GM23338 (cell line): ENCODE results near the gene UBQLNL. TPM values are rescaled to one million over a fixed set of nuclear protein-coding genes. Genes with fewer than 3 reads are reported as not detected.

ENCODE experiments used
- ATAC-seq: fragments of 200-7000 bp; cut with Tn5 transposase; 3 replicates; pipeline ENCODE4 v1.9.1; 2020
- DNase-seq: peaks from one replicate; pipeline ENCODE4 v3.0.0-alpha.2; 2015; ENCODE audit warnings: low spot score
- H2AFZ ChIP-seq: fragments of 200-600 bp; sonication (generic); 2 replicates; pipeline ENCODE4 v1.8.0; 2016; ENCODE audit warnings: antibody characterized with exemption, mild to moderate bottlenecking, moderate library complexity
- H3F3A ChIP-seq: fragments of 200-600 bp; sonication (generic); replicated peaks from 2 replicates; pipeline ENCODE4 v1.8.0; 2017; ENCODE audit warnings: antibody characterized with exemption, mixed run types, low read depth
- H3K27ac ChIP-seq: fragments of 200-600 bp; sonication (generic); 2 replicates; pipeline ENCODE4 v1.6.1; 2016; ENCODE audit warnings: low read depth
- H3K27me3 ChIP-seq: fragments of 200-600 bp; sonication (generic); 2 replicates; pipeline ENCODE4 v1.8.0; 2016; ENCODE audit warnings: mild to moderate bottlenecking, mixed run types, moderate library complexity; ENCODE audit not compliant: insufficient read depth
- H3K36me3 ChIP-seq: fragments of 200-600 bp; sonication (generic); 2 replicates; pipeline ENCODE4 v1.8.0; 2016; ENCODE audit warnings: mild to moderate bottlenecking; ENCODE audit not compliant: insufficient read depth
- H3K4me1 ChIP-seq: fragments of 200-600 bp; sonication (generic); 2 replicates; pipeline ENCODE4 v1.8.0; 2016; ENCODE audit warnings: mild to moderate bottlenecking, moderate library complexity; ENCODE audit not compliant: insufficient read depth
- H3K4me2 ChIP-seq: fragments of 200-600 bp; sonication (generic); 2 replicates; pipeline ENCODE4 v1.7.1; 2017; ENCODE audit warnings: mixed run types
- H3K4me3 ChIP-seq: fragments of 200-600 bp; sonication (generic); 2 replicates; pipeline ENCODE4 v1.6.1; 2016; ENCODE audit warnings: mixed run types
- H3K79me2 ChIP-seq: fragments of 200-600 bp; sonication (generic); replicated peaks from 2 replicates; pipeline ENCODE4 v1.8.0; 2017; ENCODE audit warnings: mild to moderate bottlenecking; ENCODE audit not compliant: insufficient read depth
- H3K9me2 ChIP-seq: fragments of 200-600 bp; sonication (generic); 2 replicates; pipeline ENCODE4 v1.8.0; 2017; ENCODE audit not compliant: insufficient read depth
- H4K20me1 ChIP-seq: fragments of 200-600 bp; sonication (generic); replicated peaks from 2 replicates; pipeline ENCODE4 v1.8.0; 2017; ENCODE audit warnings: mild to moderate bottlenecking; ENCODE audit not compliant: insufficient read depth
- H3K27ac Mint-ChIP-seq: 2 replicates; pipeline ENCODE4 v1.8.0; 2020; ENCODE audit warnings: inconsistent platforms, mild to moderate bottlenecking, moderate library complexity, mixed read lengths
- H3K27me3 Mint-ChIP-seq: 3 replicates; pipeline ENCODE4 v1.8.0; 2022; ENCODE audit warnings: low read depth, mild to moderate bottlenecking, moderate library complexity, mixed read lengths, inconsistent platforms; ENCODE audit not compliant: insufficient read depth, poor library complexity
- H3K36me3 Mint-ChIP-seq: 3 replicates; pipeline ENCODE4 v1.8.0; 2021; ENCODE audit warnings: low read depth, mild to moderate bottlenecking, inconsistent platforms, moderate library complexity, mixed read lengths
- H3K4me1 Mint-ChIP-seq: 3 replicates; pipeline ENCODE4 v1.8.0; 2020; ENCODE audit warnings: mild to moderate bottlenecking, inconsistent platforms, mixed read lengths
- H3K4me3 Mint-ChIP-seq: 3 replicates; pipeline ENCODE4 v1.8.0; 2021; ENCODE audit warnings: moderate library complexity, mild to moderate bottlenecking, inconsistent platforms, mixed read lengths
- H3K9me3 Mint-ChIP-seq: 3 replicates; pipeline ENCODE4 v1.8.0; 2020; ENCODE audit warnings: moderate library complexity, mild to moderate bottlenecking, inconsistent platforms, mixed read lengths
- CREB1 ChIP-seq: fragments of 250-450 bp; sonication (Bioruptor Pico); IDR thresholded peaks from 2 replicates; pipeline ENCODE4 v1.5.0; 2020; ENCODE audit warnings: low read depth, mild to moderate bottlenecking, moderate library complexity
- EZH2 ChIP-seq: fragments of 200-600 bp; sonication (generic); IDR thresholded peaks from one replicate; pipeline ENCODE4 v1.8.0; 2017; ENCODE audit warnings: antibody characterized with exemption, mild to moderate bottlenecking, low read depth; ENCODE audit not compliant: unreplicated experiment
- JUNB ChIP-seq: IDR thresholded peaks from one replicate; pipeline ENCODE4 v1.6.1; 2016; ENCODE audit warnings: antibody characterized with exemption; ENCODE audit not compliant: unreplicated experiment
- NANOG ChIP-seq: IDR thresholded peaks from 2 replicates; pipeline ENCODE4 v1.6.1; 2016; ENCODE audit warnings: antibody characterized with exemption, borderline replicate concordance
- POLR2AphosphoS5 ChIP-seq: IDR thresholded peaks from 2 replicates; pipeline ENCODE4 v1.6.1; 2016; ENCODE audit warnings: antibody characterized with exemption, low read depth
- STAT1 ChIP-seq: IDR thresholded peaks from one replicate; pipeline ENCODE4 v1.6.1; 2016; ENCODE audit warnings: antibody characterized with exemption; ENCODE audit not compliant: unreplicated experiment
- ZNF114 ChIP-seq: fragments of 250-450 bp; sonication (Bioruptor Pico); IDR thresholded peaks from 2 replicates; pipeline ENCODE4 v1.5.0; 2020; ENCODE audit warnings: mild to moderate bottlenecking, moderate library complexity
- ZNF331 ChIP-seq: fragments of 250-450 bp; sonication (Bioruptor Pico); IDR thresholded peaks from 2 replicates; pipeline ENCODE4 v1.5.0; 2020; ENCODE audit warnings: low read depth, mild to moderate bottlenecking, moderate library complexity
- polyA plus RNA-seq: library from polyadenylated mRNA; unstranded; fragments of >200 nt; fragmentation: Nextera tagmentation; extraction: Ambion mirVana; gene quantifications from 2 replicates; pipeline ENCODE4 v1.2.1, GENCODE V29; 2016
- total RNA-seq: library from RNA; depleted of rRNA; stranded (reverse); fragments of >200 nt; shearing (Covaris generic); gene quantifications from 2 replicates; pipeline ENCODE4 v1.2.3, GENCODE V29; 2014
- TF ChIP-seq, protein P1 (sequence below): IDR thresholded peaks from one replicate; pipeline ENCODE4 v1.6.1; 2018; ENCODE audit warnings: antibody characterized with exemption; ENCODE audit not compliant: unreplicated experiment
- TF ChIP-seq, protein P2 (sequence below): fragments of 250-450 bp; sonication (Bioruptor Pico); IDR thresholded peaks from 2 replicates; pipeline ENCODE4 v1.5.0; 2020; ENCODE audit warnings: mild to moderate bottlenecking, moderate library complexity
- TF ChIP-seq, protein P3 (sequence below): IDR thresholded peaks from 2 replicates; pipeline ENCODE4 v1.6.1; 2016; ENCODE audit warnings: antibody characterized with exemption

The UBQLNL gene
- total and polyA plus RNA-seq, 2 experiments from 2014 or later: 0.52 TPM; not detected in 1

DNA sequence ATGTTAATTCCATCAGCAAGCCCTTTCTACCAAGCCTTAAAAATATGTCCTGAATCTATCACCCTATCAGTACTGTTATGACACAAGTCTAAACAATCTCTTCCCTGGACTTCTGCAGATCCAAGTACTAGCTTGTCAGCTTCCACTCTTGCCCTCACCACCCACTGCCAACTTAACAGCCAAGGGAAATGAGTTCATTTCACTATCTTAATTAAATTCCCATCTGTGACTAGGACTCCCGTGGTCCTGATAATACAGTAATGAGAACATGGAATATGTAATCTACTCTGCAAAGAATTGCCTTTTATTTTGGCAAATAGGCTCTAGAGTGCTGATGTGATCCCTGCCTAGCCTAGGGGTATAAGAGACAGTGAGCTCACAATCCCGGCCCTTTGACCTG, 16.8 kb downstream of the UBQLNL start:
- Histone ChIP-seq H3K4me3 (no peak overlapping the region), H2AFZ (no peak overlapping the region), H3K27me3 (no peaks in the 10 kb centered on the region), H3F3A (no peaks in the 10 kb centered on the region), H3K9me2 (0 out of 2 replicates have a peak, but pooled peaks cover 4% of the 10 kb centered on the region), H3K4me1 (no peaks in the 10 kb centered on the region), H3K36me3 (no peaks in the 10 kb centered on the region), H3K4me2 (no peak overlapping the region), H3K27ac (no peak overlapping the region), H4K20me1 (no peaks in the 10 kb centered on the region), H3K79me2 (no peaks in the 10 kb centered on the region)
- no peaks in the 10 kb centered on the region for H3K36me3 Mint-ChIP-seq
- ATAC-seq (no peak), DNase-seq (no peak)
- H3K27me3 Mint-ChIP-seq: peaks cover 4% of the 10 kb centered on the region
- no peaks in the 10 kb centered on the region for H3K9me3 Mint-ChIP-seq
- no peak overlapping the region for H3K27ac Mint-ChIP-seq
- no peak overlapping the region for H3K4me3 Mint-ChIP-seq
- TF ChIP-seq EZH2 (no peak), ZNF114 (no peak), STAT1 (no peak), NANOG (no peak), JUNB (no peak), ZNF331 (CRISPR knock-in tag) (no peak), CREB1 (CRISPR knock-in tag) (no peak), POLR2AphosphoS5 (no peak)
- TF ChIP-seq, protein P1, sequence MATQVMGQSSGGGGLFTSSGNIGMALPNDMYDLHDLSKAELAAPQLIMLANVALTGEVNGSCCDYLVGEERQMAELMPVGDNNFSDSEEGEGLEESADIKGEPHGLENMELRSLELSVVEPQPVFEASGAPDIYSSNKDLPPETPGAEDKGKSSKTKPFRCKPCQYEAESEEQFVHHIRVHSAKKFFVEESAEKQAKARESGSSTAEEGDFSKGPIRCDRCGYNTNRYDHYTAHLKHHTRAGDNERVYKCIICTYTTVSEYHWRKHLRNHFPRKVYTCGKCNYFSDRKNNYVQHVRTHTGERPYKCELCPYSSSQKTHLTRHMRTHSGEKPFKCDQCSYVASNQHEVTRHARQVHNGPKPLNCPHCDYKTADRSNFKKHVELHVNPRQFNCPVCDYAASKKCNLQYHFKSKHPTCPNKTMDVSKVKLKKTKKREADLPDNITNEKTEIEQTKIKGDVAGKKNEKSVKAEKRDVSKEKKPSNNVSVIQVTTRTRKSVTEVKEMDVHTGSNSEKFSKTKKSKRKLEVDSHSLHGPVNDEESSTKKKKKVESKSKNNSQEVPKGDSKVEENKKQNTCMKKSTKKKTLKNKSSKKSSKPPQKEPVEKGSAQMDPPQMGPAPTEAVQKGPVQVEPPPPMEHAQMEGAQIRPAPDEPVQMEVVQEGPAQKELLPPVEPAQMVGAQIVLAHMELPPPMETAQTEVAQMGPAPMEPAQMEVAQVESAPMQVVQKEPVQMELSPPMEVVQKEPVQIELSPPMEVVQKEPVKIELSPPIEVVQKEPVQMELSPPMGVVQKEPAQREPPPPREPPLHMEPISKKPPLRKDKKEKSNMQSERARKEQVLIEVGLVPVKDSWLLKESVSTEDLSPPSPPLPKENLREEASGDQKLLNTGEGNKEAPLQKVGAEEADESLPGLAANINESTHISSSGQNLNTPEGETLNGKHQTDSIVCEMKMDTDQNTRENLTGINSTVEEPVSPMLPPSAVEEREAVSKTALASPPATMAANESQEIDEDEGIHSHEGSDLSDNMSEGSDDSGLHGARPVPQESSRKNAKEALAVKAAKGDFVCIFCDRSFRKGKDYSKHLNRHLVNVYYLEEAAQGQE: no peak
- TF ChIP-seq, protein P2, sequence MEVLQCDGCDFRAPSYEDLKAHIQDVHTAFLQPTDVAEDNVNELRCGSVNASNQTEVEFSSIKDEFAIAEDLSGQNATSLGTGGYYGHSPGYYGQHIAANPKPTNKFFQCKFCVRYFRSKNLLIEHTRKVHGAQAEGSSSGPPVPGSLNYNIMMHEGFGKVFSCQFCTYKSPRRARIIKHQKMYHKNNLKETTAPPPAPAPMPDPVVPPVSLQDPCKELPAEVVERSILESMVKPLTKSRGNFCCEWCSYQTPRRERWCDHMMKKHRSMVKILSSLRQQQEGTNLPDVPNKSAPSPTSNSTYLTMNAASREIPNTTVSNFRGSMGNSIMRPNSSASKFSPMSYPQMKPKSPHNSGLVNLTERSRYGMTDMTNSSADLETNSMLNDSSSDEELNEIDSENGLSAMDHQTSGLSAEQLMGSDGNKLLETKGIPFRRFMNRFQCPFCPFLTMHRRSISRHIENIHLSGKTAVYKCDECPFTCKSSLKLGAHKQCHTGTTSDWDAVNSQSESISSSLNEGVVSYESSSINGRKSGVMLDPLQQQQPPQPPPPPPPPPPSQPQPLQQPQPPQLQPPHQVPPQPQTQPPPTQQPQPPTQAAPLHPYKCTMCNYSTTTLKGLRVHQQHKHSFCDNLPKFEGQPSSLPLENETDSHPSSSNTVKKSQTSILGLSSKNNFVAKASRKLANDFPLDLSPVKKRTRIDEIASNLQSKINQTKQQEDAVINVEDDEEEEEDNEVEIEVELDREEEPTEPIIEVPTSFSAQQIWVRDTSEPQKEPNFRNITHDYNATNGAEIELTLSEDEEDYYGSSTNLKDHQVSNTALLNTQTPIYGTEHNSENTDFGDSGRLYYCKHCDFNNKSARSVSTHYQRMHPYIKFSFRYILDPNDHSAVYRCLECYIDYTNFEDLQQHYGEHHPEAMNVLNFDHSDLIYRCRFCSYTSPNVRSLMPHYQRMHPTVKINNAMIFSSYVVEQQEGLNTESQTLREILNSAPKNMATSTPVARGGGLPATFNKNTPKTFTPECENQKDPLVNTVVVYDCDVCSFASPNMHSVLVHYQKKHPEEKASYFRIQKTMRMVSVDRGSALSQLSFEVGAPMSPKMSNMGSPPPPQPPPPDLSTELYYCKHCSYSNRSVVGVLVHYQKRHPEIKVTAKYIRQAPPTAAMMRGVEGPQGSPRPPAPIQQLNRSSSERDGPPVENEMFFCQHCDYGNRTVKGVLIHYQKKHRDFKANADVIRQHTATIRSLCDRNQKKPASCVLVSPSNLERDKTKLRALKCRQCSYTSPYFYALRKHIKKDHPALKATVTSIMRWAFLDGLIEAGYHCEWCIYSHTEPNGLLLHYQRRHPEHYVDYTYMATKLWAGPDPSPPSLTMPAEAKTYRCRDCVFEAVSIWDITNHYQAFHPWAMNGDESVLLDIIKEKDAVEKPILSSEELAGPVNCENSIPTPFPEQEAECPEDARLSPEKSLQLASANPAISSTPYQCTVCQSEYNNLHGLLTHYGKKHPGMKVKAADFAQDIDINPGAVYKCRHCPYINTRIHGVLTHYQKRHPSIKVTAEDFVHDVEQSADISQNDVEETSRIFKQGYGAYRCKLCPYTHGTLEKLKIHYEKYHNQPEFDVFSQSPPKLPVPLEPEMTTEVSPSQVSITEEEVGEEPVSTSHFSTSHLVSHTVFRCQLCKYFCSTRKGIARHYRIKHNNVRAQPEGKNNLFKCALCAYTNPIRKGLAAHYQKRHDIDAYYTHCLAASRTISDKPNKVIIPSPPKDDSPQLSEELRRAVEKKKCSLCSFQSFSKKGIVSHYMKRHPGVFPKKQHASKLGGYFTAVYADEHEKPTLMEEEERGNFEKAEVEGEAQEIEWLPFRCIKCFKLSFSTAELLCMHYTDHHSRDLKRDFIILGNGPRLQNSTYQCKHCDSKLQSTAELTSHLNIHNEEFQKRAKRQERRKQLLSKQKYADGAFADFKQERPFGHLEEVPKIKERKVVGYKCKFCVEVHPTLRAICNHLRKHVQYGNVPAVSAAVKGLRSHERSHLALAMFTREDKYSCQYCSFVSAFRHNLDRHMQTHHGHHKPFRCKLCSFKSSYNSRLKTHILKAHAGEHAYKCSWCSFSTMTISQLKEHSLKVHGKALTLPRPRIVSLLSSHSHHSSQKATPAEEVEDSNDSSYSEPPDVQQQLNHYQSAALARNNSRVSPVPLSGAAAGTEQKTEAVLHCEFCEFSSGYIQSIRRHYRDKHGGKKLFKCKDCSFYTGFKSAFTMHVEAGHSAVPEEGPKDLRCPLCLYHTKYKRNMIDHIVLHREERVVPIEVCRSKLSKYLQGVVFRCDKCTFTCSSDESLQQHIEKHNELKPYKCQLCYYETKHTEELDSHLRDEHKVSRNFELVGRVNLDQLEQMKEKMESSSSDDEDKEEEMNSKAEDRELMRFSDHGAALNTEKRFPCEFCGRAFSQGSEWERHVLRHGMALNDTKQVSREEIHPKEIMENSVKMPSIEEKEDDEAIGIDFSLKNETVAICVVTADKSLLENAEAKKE (CRISPR knock-in tag): no peak
- TF ChIP-seq, protein P3, sequence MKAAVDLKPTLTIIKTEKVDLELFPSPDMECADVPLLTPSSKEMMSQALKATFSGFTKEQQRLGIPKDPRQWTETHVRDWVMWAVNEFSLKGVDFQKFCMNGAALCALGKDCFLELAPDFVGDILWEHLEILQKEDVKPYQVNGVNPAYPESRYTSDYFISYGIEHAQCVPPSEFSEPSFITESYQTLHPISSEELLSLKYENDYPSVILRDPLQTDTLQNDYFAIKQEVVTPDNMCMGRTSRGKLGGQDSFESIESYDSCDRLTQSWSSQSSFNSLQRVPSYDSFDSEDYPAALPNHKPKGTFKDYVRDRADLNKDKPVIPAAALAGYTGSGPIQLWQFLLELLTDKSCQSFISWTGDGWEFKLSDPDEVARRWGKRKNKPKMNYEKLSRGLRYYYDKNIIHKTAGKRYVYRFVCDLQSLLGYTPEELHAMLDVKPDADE: no peak
- peaks cover 5% of the 10 kb centered on the region; the same call in 2 of the 3 replicates for H3K4me1 Mint-ChIP-seq
